GM19468 (cell line): Measurements from ENCODE around the gene FMNL2.
A peak's percentile ranks its signal among the peaks of the same experiment; 100 is the strongest.
"Not testable (repeated sequence)": the region's sequence is repeated elsewhere in the genome, so short reads cannot be mapped to it uniquely, and the experiment has no call there.

Experiments
- ATAC-seq: cut with Tn5 transposase; IDR thresholded peaks from one replicate; pipeline ENCODE4 v1.9.1; 2021; ENCODE audit warnings: mild to moderate bottlenecking, moderate library complexity, moderate number of reproducible peaks; ENCODE audit not compliant: unreplicated experiment; ENCODE audit errors: extremely low read depth

Gene FMNL2

GRCh38 chr2:152462779-152463178 lies 127.8 kb downstream of the FMNL2 start:
- ATAC-seq, result no peak

- no peak for ATAC-seq
Observed at GRCh38 chr2:152464851-152465470, 130.0 kb downstream of the FMNL2 start.

- ATAC-seq, result no peak
Observed at GRCh38 chr2:152465541-152465940, 130.6 kb downstream of the FMNL2 start.

GRCh38 chr2:152466041-152466440 lies 131.1 kb downstream of the FMNL2 start:
- no peak for ATAC-seq

- ATAC-seq, result peak; percentile 83
Observed at GRCh38 chr2:152466980-152467676, 132.2 kb downstream of the FMNL2 start.

- no peak for ATAC-seq
Observed at GRCh38 chr2:152467677-152468410, 132.9 kb downstream of the FMNL2 start.

GRCh38 chr2:152468899-152469692 lies 134.1 kb downstream of the FMNL2 start:
- ATAC-seq, result no peak

- ATAC-seq, result no peak
Observed at GRCh38 chr2:152470861-152471854, 136.2 kb downstream of the FMNL2 start.

GRCh38 chr2:152472481-152472887 lies 137.5 kb downstream of the FMNL2 start:
- ATAC-seq, result no peak

- ATAC-seq, result no peak
Observed at GRCh38 chr2:152473151-152473857, 138.3 kb downstream of the FMNL2 start.

GRCh38 chr2:152474523-152474922 lies 139.5 kb downstream of the FMNL2 start:
- ATAC-seq, result not testable (repeated sequence)

- ATAC-seq, result no peak
Observed at GRCh38 chr2:152475982-152476381, 141.0 kb downstream of the FMNL2 start.

GRCh38 chr2:152477347-152478092 lies 142.5 kb downstream of the FMNL2 start:
- no peak for ATAC-seq

- ATAC-seq, result no peak
Observed at GRCh38 chr2:152479282-152479681, 144.3 kb downstream of the FMNL2 start.

- ATAC-seq, result no peak
Observed at GRCh38 chr2:152480821-152481399, 145.9 kb downstream of the FMNL2 start.

- no peak for ATAC-seq
Observed at GRCh38 chr2:152481881-152482583, 147.1 kb downstream of the FMNL2 start.
